ENCODE results near the gene PHACTR4. TPM values are rescaled to one million over a fixed set of nuclear protein-coding genes. Genes with fewer than 3 reads are reported as not detected.

PHACTR4 gene
- total and polyA plus RNA-seq, 7 donors, result 21.6 to 57.4 (median 35.2) TPM

DNA sequence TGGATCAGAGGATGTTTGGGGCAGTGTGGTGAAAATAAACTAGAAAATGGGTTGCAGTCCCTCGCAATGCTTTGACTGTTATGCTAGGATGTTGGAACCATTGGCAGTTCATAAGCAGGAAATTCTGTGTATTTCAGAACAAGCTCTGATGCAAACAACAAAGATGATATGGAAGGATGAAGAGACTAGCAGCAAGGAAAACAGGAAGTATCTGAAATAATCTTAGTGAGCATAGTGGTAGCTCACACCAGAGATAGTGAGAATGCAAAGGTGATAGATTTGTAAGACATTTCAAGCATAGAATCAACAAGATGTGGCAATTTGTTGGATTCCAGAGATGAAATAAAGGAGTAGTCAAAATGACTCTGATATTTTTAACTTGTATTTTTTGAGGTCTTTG lies 125.2 kb downstream of the PHACTR4 start:
- Histone ChIP-seq H3K27me3 (no peaks in the 10 kb centered on the region), H3K4me3 (no peak overlapping the region), H3K36me3 (peaks cover 5 to 86% (median 19%) of the 10 kb centered on the region in 4 donors), H3K27ac (no peak overlapping the region), H3K4me1 (no peaks in the 10 kb centered on the region), H3K9me3 (no peaks in the 10 kb centered on the region)
- 94 to 100% methylated on average over 1 of the region's 1 CpG for WGBS, 2 donors
- no peak for TF ChIP-seq POLR2A (IDR thresholded peaks at IDR 0.05)
- TF ChIP-seq, protein P1, sequence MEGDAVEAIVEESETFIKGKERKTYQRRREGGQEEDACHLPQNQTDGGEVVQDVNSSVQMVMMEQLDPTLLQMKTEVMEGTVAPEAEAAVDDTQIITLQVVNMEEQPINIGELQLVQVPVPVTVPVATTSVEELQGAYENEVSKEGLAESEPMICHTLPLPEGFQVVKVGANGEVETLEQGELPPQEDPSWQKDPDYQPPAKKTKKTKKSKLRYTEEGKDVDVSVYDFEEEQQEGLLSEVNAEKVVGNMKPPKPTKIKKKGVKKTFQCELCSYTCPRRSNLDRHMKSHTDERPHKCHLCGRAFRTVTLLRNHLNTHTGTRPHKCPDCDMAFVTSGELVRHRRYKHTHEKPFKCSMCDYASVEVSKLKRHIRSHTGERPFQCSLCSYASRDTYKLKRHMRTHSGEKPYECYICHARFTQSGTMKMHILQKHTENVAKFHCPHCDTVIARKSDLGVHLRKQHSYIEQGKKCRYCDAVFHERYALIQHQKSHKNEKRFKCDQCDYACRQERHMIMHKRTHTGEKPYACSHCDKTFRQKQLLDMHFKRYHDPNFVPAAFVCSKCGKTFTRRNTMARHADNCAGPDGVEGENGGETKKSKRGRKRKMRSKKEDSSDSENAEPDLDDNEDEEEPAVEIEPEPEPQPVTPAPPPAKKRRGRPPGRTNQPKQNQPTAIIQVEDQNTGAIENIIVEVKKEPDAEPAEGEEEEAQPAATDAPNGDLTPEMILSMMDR (IDR thresholded peaks at IDR 0.05), result no peak
- TF ChIP-seq EP300 (IDR thresholded peaks at IDR 0.05), result no peak
- no peak for TF ChIP-seq POLR2AphosphoS5 (IDR thresholded peaks at IDR 0.05)
- no peak for DNase-seq
- intact Hi-C loops (cut with DNase I), result no loop called here

DNA sequence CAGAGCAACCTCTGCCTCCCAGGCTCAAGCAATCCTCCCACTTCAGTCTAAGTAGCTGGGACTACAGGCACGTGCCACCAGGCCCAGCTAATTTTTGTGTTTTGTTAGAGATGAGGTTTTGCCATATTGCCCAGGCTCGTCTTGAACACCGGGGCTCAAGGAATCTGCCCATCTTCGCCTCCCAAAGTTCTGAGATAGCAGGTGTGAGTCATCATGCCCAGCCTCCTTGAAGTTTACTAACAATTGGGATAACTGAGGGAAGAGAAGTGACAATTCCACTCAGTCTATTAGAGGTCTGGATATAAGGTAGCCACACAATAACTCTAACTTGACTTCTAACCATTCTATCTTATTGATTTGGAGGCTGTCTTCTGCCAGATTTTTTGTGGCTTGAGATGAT lies 130.0 kb downstream of the PHACTR4 start:
- intact Hi-C loops (cut with DNase I), result no loop called here
- no peak for TF ChIP-seq EP300 (IDR thresholded peaks at IDR 0.05)
- TF ChIP-seq POLR2AphosphoS5 (IDR thresholded peaks at IDR 0.05), result no peak
- TF ChIP-seq POLR2A (IDR thresholded peaks at IDR 0.05), result no peak
- TF ChIP-seq, protein P1 (IDR thresholded peaks at IDR 0.05), result no peak
- no peak for DNase-seq
- H3K4me1 ChIP-seq, result no peaks in the 10 kb centered on the region
- H3K27me3 ChIP-seq, result no peaks in the 10 kb centered on the region
- no peak overlapping the region for H3K4me3 ChIP-seq
- WGBS, 2 donors, result 90 to 95% methylated on average over 4 of the region's 4 CpGs
- H3K27ac ChIP-seq, result no peak overlapping the region
- peaks cover 0 to 39% (median 9%) of the 10 kb centered on the region in 4 donors for H3K36me3 ChIP-seq
- H3K9me3 ChIP-seq, result no peaks in the 10 kb centered on the region

DNA sequence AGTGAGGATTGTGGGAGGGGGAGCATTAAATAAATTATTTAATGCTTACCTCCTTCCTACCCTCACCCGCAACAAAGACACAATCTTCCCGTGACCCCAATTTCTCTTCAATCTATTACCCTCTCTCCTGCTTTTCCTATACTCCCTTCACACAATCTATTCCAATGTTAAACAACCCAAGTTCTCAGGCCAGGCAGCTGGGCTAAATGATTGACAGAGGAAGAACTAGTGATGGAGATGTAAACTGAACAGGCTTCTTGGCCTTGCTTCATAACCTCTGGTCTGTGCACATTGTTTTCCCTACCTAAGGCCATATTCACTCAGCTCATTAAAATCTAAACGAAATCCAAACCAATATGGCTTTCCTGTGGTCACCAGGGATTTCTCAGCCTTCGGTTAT lies 132.4 kb downstream of the PHACTR4 start:
- Histone ChIP-seq H3K27ac (no peak overlapping the region), H3K4me1 (peaks cover 0 to 11% (median 6%) of the 10 kb centered on the region in 4 donors), H3K4me3 (no peak overlapping the region), H3K9me3 (no peaks in the 10 kb centered on the region), H3K27me3 (no peaks in the 10 kb centered on the region), H3K36me3 (peaks cover 0 to 16% (median 3%) of the 10 kb centered on the region in 4 donors)
- WGBS, 2 donors, result 82 to 85% methylated on average over 4 of the region's 4 CpGs
- no peak for DNase-seq
- intact Hi-C loops (cut with DNase I), result loop anchor here (10.0 kb wide), 1 partner anchor 267 kb away; the partner anchor contains the start of genes ATP5IF1 and DNAJC8
- TF ChIP-seq POLR2A (IDR thresholded peaks at IDR 0.05), result no peak
- TF ChIP-seq POLR2AphosphoS5 (IDR thresholded peaks at IDR 0.05), result no peak
- TF ChIP-seq EP300 (IDR thresholded peaks at IDR 0.05), result no peak
- TF ChIP-seq, protein P1 (IDR thresholded peaks at IDR 0.05), result no peak

DNA sequence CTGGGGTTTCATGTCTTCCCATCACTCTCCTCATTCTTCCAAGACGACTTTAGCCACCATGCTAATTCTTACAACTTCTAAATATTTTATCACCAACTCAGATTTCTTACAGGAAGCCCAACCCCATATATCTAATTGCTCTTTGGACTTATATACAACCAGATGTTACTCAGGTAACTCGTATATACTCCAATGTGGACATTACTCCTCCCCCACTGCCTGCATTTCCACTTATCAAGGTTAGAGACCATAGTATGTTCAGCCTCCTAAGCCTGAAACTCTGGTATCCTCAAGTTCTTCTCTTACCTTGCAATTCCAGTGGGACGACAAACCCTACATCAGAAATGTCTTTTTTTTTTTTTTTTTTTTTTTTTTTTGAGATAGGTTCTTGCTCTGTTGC lies 133.6 kb downstream of the PHACTR4 start:
- H3K36me3 ChIP-seq, result peaks cover 0 to 7% (median 3%) of the 10 kb centered on the region in 4 donors
- H3K27ac ChIP-seq, result no peak overlapping the region
- no peak for DNase-seq
- no peak for TF ChIP-seq POLR2AphosphoS5 (IDR thresholded peaks at IDR 0.05)
- TF ChIP-seq, protein P1 (IDR thresholded peaks at IDR 0.05), result no peak
- no peak for TF ChIP-seq EP300 (IDR thresholded peaks at IDR 0.05)
- TF ChIP-seq POLR2A (IDR thresholded peaks at IDR 0.05), result no peak
- no peaks in the 10 kb centered on the region for H3K27me3 ChIP-seq
- H3K4me3 ChIP-seq, result no peak overlapping the region
- no peaks in the 10 kb centered on the region for H3K9me3 ChIP-seq
- 21 to 69% methylated on average over 3 of the region's 3 CpGs for WGBS, 2 donors
- peaks cover 0 to 23% (median 18%) of the 10 kb centered on the region in 4 donors for H3K4me1 ChIP-seq
- intact Hi-C loops (cut with DNase I), result loop anchor here (10.0 kb wide), 1 partner anchor 268 kb away; the partner anchor contains the start of genes ATP5IF1 and DNAJC8

Data from sigmoid colon (tissue), 7 donors.